HG02885 (cell line): Measurements from ENCODE around the gene NEK7.
"Not testable (repeated sequence)": the region's sequence is repeated elsewhere in the genome, so short reads cannot be mapped to it uniquely, and the experiment has no call there.

Source experiments
- ATAC-seq: cut with Tn5 transposase; IDR thresholded peaks from one replicate; pipeline ENCODE4 v1.9.1; 2021; ENCODE audit warnings: mild to moderate bottlenecking; ENCODE audit not compliant: unreplicated experiment, poor library complexity

Gene NEK7

DNA sequence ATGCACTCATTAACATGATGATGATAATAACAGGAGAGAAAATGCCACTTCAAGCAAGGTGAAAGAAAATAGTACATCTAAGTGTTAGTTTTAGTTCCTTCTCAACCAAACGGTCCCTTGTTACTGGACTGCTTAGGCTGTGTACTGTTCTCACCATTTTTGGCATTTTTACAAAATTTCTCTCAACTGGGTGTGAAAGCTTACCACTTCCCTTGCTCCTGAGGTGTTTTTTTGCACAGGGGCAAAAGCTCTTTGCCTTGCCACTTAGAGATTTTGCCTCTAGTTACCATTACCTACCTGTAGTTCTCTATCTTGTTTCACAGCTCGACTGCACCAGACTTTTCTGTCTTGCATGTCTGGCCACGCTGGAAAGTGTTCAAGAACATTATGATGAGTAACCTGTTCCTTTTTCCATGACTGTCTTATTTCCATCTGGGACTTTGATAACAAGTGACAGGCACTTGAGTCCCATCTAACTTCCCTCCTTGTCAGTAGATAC, 10.7 kb downstream of the NEK7 start:
- ATAC-seq = peak; percentile 55

DNA sequence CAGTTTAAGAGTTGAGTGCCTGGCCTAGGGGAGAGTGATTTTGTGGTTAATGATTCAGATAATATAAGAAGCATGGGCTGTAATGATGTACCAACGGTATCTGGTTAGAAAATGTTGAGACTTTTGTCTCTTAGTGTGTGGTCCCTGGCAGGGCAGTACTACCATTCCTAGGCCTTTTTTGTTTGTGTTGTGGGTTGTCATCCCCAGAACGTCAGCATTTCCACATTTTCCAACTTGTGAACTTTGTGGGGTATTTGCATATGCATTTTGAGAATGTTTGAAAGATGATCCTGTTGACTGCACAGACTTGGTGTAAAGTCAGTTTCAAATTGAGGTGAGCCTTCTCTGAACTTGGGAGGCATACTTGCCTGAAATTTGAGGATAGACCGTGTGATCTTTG, 11.4 kb downstream of the NEK7 start:
- no peak for ATAC-seq

DNA sequence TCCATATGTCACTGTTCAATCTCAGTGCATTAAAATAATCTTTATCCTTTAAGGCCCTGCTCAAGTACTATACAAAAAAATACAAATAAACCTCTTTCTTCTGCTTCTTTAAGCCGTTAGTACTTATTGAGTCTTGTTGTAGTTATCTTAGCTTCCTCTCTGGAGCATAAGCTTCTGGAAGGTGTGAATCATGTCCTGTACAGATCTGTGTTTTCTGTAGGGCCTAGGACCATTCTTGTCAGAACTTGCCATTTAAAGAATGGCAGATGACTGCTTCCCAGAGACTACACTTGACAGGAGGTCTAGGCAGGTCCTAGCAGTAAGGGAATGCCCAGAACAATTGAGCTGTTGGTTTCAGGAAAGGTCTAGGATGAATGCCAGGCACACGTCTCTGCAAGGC, 12.9 kb downstream of the NEK7 start:
- no peak for ATAC-seq

DNA sequence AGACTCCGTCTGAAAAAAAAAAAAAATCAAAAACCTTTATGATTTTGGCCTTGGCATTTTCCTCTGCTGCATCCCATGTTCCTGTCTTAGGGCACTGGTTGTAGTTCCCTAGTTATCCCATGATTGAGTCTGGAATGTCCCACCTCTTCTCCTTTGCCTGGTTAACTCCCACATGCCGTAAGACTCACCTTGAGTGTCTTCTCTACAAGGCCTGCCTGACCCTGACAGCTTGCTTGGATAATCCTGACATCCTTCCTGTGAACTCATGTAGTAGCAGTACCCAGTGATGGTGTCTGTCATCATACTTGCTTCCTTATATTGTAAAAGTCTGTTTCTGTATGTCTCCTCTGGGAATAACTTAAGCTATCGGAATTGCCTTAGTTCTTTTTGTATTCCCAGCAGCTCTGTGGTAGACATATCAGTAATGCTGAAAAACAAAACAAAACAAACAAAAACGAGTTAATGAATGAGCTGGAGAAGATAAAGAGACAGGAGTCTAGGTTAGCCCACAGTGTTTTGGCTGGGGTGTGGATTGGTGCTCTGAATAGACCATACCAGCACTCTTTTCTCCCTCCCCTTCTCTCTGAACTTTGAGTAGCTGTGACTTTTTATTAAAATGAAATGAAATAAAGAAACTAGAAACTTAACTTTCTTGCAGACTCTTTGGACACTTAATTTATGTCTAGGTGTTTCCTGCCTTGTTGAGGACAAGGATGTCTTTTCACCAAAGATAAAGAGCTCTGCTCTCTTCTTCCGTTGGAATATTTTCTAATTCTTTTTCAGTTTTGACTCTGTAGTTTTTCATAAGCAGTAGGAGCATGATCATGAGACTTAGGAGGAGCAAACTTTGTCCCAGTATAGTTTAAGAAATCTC, 15.1 kb downstream of the NEK7 start:
- ATAC-seq = no peak

DNA sequence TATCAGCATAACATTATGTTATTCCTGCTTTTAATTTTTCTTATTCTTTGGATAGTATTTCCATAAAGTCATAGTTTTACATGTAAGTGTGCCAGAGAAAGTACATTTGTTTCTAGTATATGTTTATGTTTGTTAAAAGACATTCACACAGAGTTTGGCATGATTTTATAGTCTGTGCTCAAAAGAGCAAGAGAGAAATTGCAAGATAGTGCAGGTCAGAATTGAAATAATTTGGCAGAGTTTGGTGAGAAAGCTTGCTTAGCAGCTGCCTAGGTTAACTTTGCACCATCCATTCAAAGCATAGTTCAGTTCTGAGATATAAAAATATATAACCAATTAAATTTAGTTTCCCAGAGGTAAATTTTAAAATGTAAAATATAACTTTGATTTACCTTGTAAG, 17.0 kb downstream of the NEK7 start:
- no peak for ATAC-seq

DNA sequence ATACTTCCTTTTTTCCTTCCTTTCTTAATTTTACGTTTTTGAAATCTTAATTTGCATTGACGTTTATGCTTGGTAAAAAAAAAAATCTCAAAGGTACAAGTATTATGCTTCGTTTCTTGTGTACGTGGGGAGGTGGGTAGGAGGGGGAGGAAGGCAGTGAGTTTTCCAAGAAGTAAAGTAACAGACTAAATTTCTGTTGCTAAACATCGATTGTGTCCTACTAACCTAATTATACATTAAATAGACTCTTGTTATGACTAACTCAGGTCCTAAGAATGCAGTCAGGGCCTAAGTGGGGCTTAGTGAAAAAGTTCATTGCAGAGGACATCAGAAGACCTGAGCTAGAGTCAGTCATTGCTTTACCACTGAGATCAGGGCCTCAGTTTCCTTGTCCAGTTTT, 17.5 kb downstream of the NEK7 start:
- ATAC-seq = peak; percentile 70

DNA sequence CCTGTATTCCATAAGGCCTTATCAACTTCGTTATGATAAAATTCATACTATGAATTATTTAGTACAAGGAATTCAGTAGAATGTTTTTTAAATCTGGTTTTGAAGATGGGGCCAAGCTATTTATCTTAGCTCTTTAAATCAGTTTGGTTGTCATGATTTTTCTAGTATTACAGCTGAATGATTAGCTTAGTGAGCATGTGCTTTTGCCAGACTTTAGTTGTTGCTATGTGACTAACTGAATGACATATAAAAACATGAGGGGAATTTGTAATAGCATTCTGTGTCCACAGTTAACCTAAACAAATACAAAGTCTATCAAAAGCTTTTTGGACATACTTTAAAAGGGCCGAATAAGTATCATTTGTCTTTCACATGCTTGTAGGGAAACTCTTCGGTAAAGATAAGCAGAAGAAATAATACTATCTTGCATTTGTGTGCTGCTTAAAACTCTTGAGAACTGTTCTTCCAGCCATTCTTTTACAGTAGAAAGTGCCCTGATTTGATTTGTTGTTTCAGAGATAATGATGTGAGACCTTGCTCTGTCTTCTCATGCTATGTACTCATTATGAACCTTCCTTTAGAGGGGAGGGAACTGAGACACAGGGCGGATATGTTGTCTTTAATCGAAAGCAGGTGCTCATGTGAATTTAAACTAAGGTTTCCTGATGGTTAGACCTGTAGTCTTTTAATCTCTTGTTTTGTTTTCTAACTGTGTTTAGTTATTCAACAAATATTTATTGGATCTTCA, 18.8 kb downstream of the NEK7 start:
- peak; percentile 74 for ATAC-seq

DNA sequence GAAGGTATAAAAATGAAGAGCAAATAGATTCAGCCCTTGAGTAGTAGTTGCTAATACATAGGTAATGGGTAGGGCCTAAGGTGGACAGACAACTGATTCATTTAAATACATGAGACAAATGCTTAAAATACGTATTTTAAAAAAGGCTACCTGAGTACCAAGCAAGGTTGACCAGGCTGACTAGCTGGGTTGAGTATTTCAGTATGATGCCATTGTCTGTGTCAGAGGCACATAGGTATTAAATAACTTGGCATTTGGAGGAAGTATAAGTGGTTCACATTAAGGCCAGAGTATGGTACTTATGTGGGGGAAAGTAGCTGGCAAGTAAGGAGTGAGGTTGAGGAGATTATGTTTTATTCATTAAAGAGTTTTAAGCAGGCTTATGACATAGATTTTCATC, 19.4 kb downstream of the NEK7 start:
- peak; percentile 11 for ATAC-seq

DNA sequence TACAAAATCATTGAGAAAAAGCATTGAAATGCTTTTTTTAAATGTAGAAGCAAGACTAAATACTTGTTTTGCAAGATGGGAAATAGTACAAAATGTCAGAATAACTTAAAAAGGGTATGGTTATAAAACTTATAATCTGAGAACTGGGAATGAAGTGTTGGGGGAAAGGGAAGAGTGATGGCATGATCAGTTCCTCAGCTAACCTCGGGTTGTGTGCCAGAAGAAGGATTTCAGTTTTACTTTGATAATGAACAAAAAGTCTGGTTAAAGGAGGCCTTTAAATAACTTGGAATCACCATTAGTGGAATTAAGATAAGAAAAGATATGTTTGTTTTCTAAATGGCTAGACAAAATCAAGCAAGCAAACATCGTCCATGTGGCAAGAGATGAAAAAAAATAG, 20.7 kb downstream of the NEK7 start:
- no peak for ATAC-seq

DNA sequence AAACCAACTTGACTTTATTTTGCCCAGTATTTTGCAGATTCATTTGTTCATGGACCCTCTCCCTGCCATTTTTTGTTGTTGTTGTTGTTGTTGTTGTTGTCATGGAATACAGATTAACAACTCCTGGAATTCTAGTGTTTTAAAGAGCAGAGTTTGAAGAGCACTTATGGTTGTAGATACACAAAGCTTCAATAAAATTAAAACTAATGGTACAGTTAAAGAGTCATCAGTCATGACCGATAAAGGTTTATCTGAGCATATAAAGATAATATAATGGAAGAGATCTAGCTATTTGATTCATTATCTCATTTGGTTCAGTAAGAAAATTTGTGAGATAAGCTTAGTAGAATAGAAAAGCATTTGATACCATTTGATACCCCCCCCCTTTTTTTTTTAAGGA, 21.8 kb downstream of the NEK7 start:
- no peak for ATAC-seq

DNA sequence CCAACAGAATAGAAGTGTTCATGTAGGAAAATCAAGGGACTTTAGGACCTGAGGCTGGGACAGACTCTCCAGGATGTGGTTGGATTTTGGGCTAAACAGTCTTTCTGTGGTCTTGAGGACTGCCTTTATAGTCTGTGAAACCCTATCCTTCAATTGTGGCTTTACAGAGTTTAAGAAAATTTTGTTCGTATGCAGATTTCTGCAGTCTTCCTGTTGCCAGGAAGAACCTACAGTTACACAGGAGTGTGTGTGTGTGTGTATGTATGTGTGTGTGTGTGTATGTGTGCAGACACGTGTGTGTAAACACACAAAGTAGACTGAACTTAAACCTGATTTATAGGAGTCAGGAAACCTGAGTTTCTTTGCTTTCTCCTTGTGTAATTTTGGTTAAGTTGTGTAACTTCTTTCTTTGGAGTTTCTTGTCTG, 22.8 kb downstream of the NEK7 start:
- ATAC-seq = no peak

DNA sequence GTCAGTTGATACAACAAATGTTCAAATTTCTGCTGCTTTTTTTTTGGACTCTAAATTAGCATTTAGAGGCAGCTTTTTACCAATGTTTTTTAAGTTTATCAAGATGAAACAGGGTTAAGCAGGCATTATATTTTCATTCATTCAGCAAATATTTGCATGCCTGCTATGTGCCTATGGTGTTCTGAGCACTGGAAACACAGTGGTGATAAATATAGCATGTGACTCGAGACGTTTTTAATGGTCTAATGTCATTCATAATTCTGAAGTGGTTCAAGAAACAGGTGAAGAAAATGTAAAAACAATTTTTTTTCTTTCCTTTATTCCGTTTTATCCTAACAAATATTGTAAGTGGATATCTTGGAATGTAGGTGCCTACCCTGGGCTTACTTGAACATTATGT, 26.8 kb downstream of the NEK7 start:
- no peak for ATAC-seq

DNA sequence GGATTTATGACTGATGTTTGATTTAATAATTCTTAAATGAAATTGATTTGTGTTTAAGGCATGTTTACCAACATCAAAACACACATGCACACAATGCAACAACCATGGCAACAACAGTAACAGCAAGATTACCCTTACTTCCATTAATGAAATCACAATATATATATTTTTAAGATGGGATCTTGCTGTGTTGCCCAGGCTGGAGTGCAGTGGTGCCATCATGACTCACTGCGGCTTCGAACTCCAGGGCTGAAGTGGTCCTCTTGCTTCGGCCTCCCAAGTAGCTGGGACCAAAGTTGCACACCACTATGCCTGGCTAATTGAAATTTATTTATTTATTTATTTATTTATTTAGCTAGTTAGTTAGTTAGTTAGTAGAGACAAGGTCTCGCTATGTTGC, 27.7 kb downstream of the NEK7 start:
- ATAC-seq = no peak

DNA sequence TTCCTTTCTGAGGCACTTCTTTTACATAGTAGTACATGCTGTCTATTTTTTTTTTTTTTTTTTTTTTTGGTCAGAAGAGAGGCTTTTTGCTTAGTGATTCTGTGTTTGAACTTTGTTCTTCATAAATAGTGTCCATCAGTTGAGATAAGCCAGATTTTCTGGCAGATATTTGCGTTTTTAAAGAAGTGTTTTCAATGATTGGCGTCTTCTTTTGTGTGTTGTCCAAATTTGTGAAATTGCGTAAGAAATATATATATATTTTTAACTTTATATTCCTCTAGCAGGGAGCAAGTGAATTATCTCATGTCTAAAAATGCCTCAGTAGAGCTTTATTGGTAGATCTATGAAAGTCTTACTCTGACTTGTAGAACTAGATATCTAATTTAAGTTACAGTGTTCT, 28.3 kb downstream of the NEK7 start:
- no peak for ATAC-seq

DNA sequence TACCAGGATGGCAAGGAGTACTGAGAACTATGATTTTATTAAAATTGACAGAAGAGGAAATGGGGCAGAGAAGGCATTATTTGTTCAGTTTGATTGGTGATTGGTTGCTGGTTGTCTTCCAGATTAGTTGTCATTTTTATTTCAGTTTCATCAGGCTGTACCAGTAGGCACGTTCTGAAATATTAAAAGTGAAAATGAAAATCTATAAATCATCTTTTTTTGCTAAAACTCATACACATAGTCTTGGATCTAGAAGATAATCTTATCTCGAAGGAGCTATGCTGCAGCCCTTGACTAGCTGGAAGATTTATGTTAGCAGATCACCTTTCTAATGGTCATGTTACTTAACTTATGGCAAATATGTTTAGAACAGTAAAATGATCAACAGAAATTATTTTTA, 29.0 kb downstream of the NEK7 start:
- peak; percentile 56 for ATAC-seq

DNA sequence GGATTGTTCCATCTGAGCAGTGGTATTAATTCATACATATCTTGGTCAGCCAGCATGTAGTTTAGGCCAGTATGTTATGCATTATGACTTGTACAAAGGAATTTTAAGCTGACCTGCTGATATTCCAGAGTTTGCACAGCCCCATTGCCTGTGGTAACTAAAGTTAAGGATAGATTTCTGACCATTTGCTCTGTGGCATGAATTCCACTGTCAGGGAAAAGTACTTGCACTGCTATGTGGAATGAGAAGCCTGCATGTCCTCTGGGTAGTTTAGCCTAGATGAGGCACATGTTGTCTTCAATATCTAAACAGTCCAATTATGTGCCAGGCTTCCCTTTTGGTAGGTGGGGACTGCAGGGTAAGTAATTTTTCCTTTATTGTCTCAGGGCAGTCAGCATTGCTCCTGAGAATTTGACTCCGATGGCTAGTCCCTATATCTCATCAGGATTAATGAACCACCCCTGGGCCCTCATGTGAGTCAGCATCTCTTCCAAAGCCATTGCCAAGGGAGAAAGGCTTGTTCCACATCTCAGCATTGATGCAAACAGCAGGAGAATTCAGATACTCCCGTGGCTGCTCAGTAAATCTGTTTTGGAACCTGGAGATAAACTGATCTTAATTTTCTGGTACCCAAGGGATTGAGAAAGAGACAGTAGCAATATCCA, 30.2 kb downstream of the NEK7 start:
- ATAC-seq = no peak

DNA sequence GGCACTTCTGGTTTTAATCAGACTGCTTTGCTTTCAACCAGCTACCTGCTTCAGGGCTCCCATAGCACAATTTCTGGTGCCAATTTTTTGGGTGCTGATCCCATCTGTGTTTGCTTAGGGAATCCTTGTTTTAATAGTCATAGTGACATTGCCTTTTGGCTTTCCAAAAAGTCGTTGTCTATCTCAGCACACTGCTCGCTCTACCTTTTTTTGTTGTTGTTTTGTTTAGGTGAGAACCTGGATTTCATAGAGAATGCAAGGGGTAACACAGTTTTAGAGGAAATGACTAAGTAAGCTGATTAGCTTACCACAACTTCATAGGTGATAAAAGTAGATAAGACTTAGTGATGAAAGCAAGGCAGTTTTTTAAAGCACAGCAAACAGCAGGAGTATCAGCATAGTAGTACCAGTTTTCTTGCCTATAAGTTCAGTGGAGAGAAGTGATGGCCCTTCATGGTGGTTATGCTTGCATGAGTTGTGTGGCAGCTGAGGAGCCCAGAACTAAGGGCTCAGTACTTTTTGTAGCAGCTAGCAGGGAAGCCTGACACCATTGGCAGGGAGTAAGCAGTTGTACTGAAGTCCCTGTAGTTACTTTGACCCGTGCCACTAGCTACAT, 31.3 kb downstream of the NEK7 start:
- ATAC-seq = no peak

DNA sequence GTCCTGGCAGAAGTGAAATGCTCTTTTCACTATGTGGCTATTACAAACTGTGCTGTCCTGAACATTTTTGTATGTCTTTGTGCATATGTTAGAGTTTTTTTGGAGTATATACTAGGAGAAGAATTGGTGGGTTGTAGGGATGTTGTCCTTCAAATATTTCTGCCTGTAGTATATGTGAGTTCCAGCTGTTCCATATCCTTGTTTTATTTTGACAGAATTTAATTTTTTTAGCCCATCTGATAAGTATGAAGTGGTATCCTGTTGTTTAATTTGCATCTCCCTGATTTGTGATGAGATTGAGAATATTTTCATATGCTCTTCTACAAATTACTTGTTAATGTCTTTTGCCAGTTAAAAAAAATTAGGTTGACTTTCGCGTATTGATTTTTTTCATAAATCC, 34.3 kb downstream of the NEK7 start:
- no peak for ATAC-seq

DNA sequence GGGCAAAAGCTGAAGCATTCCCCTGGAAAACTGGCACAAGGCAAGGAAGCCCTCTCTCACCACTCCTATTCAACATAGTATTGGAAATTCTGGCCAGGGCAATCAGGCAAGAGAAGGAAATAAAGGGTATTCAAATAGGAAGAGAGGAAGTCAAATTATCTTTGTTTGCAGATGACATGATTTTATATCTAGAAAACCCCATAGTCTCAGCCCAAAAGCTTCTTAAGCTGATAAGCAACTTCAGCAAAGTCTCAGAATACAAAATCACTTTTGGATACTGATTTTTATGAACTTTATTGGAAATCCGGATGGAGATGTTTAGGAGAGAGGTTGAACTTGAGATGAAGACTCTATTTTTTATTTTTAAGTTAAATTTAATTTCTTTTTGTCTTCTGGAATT, 37.1 kb downstream of the NEK7 start:
- not testable (repeated sequence) for ATAC-seq

DNA sequence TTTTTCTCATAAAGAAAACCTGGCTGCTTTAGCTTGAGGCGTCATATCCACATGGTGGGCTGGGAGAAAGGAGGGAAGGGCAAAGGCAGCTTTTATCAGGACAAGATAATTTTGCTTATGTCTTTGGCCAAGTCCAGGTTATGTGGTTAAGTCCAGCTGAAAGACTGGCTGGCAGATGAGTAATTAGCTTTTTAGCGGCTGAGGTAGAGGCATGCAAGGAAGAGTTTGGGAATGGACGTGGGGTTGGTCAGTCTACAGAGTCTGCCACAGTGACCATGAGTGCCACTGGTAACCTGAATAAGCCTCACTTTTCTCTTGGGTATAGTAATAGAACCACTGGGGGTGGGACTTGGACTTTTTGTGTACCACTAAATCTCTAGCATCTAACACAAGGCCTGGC, 39.8 kb downstream of the NEK7 start:
- ATAC-seq = no peak

DNA sequence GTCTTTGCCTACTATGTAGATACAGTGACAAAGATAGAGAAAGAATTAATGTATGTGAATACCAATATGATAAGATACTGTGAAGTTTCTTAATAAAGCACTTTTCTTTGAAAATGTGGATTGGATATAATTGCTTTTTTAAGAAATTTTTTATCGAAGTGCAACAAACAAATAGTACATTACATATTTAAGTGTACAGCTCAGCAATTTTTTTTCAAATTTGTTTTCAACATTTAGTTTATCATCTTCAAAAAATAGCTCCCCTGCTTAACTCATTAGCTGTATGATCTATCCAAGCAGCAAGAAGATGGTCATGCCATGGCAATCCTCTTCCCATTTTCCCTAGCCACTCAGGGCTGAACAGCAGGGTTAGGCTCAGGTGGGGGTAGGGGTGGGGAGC, 40.5 kb downstream of the NEK7 start:
- ATAC-seq = no peak
